Spinal cord (tissue), 10 donors: ENCODE results near the gene NPAS2. TPM values are rescaled to one million over a fixed set of nuclear protein-coding genes. Genes with fewer than 3 reads are reported as not detected.

Experiments used
- DNase-seq, 6 donors: peaks; one replicate each; pipeline versions ENCODE4 v3.0.0 to v3.0.0-alpha.2; 2013 to 2015; ENCODE audit warnings: low spot score in 6 of 6, low read depth in 4 of 6
- H3K27ac ChIP-seq: one replicate; pipeline ENCODE4 v1.5.1; 2013; ENCODE audit warnings: low read depth, low read length, control low read depth
- H3K27me3 ChIP-seq: one replicate; pipeline ENCODE4 v1.6.1; 2013; ENCODE audit warnings: low read length; ENCODE audit not compliant: control insufficient read depth, insufficient read depth
- H3K36me3 ChIP-seq: one replicate; pipeline ENCODE4 v1.6.1; 2013; ENCODE audit warnings: low read length; ENCODE audit not compliant: control insufficient read depth, insufficient read depth
- H3K4me1 ChIP-seq: one replicate; pipeline ENCODE4 v1.6.1; 2013; ENCODE audit warnings: low read length; ENCODE audit not compliant: control insufficient read depth, insufficient read depth
- H3K4me3 ChIP-seq: one replicate; pipeline ENCODE4 v1.5.1; 2013; ENCODE audit warnings: low read depth, low read length, control low read depth
- H3K9me3 ChIP-seq: one replicate; pipeline ENCODE4 v1.6.1; 2013; ENCODE audit warnings: low read length; ENCODE audit not compliant: control insufficient read depth, insufficient read depth
- WGBS: methylation state at CpG from one replicate; pipeline ENCODE4 v1.1.5; 2013; ENCODE audit warnings: missing lambda C conversion rate; ENCODE audit not compliant: insufficient coverage; 5-methylcytosine and 5-hydroxymethylcytosine counted together
- polyA plus RNA-seq, 2 donors: library from polyadenylated mRNA; unstranded; fragments of 120-200 nt; gene quantifications; one replicate each; pipeline ENCODE4 v1.2.1, GENCODE V29; 2013; ENCODE audit not compliant: insufficient read length in 2 of 2
- total RNA-seq, 2 donors: library from RNA; depleted of rRNA in 1 of 2; stranded (reverse); fragments of 120-200 nt in 1 of 2; fragments of >200 nt in 1 of 2; gene quantifications; one replicate each; pipeline versions ENCODE4 v1.2.3 to v1.2.4, GENCODE V29; 2013 to 2014
- donor health status: healthy.

The NPAS2 gene
- total and polyA plus RNA-seq, 4 donors = 6.4 to 24.6 (median 14.6) TPM

- Histone ChIP-seq H3K27ac (no peak overlapping the region), H3K36me3 (peaks cover 38% of the 10 kb centered on the region), H3K9me3 (no peaks in the 10 kb centered on the region), H3K27me3 (no peaks in the 10 kb centered on the region), H3K4me1 (no peaks in the 10 kb centered on the region), H3K4me3 (no peak overlapping the region)
- DNase-seq = no peak
- WGBS = 91% methylated on average over 10 of the region's 11 CpGs
Observed at GRCh38 chr2:100986157-100986556, 166.2 kb downstream of the NPAS2 start.

GRCh38 chr2:100987536-100987935 lies 167.6 kb downstream of the NPAS2 start:
- H3K9me3 ChIP-seq = no peaks in the 10 kb centered on the region
- H3K4me3 ChIP-seq = no peak overlapping the region
- DNase-seq = no peak
- no peaks in the 10 kb centered on the region for H3K27me3 ChIP-seq
- H3K27ac ChIP-seq = no peak overlapping the region
- H3K36me3 ChIP-seq = peaks cover 37% of the 10 kb centered on the region
- H3K4me1 ChIP-seq = no peaks in the 10 kb centered on the region
- 94% methylated on average over 3 of the region's 3 CpGs for WGBS

GRCh38 chr2:100987974-100988373 lies 168.0 kb downstream of the NPAS2 start:
- no peak for DNase-seq
- H3K9me3 ChIP-seq = no peaks in the 10 kb centered on the region
- 89% methylated on average over 3 of the region's 4 CpGs for WGBS
- peaks cover 36% of the 10 kb centered on the region for H3K36me3 ChIP-seq
- H3K4me3 ChIP-seq = no peak overlapping the region
- no peaks in the 10 kb centered on the region for H3K27me3 ChIP-seq
- H3K4me1 ChIP-seq = no peaks in the 10 kb centered on the region
- no peak overlapping the region for H3K27ac ChIP-seq

- Histone ChIP-seq H3K9me3 (no peaks in the 10 kb centered on the region), H3K4me1 (no peaks in the 10 kb centered on the region), H3K27ac (no peak overlapping the region), H3K36me3 (peaks cover 36% of the 10 kb centered on the region), H3K4me3 (no peak overlapping the region), H3K27me3 (no peaks in the 10 kb centered on the region)
- WGBS = 89% methylated on average over 3 of the region's 8 CpGs
- no peak for DNase-seq
Observed at GRCh38 chr2:100988630-100989417, 168.9 kb downstream of the NPAS2 start.

- no peak overlapping the region for H3K27ac ChIP-seq
- WGBS = 83% methylated on average over 3 of the region's 3 CpGs
- no peak for DNase-seq
Observed at GRCh38 chr2:100989666-100990065, 169.7 kb downstream of the NPAS2 start.

DNA sequence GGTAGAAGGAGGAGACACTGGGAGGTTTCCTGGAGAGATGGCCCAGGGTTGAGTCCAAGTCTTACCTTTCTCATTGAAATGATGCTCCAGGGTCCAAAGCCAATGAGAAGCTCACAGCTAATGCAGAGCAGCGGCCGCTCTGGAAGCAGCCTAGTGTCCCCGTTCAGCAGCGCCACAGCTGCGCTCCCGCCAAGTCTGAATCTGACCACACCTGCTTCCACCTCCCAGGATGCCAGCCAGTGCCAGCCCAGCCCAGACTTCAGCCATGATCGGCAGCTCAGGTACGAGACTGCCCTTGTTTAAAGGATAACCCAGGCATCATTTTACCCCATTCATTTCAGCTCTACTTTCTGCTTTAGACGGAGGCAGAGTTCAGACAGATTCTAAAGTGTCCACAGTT lies 170.2 kb downstream of the NPAS2 start:
- Histone ChIP-seq H3K27me3 (no peaks in the 10 kb centered on the region), H3K27ac (no peak overlapping the region), H3K4me3 (no peak overlapping the region), H3K4me1 (no peaks in the 10 kb centered on the region), H3K36me3 (peaks cover 49% of the 10 kb centered on the region), H3K9me3 (no peaks in the 10 kb centered on the region)
- 90% methylated on average over 8 of the region's 9 CpGs for WGBS
- DNase-seq = no peak

More at GRCh38 chr2:100989666-100990065, 169.7 kb downstream of the NPAS2 start:
- Histone ChIP-seq H3K4me3 (no peak overlapping the region), H3K36me3 (peaks cover 44% of the 10 kb centered on the region), H3K4me1 (no peaks in the 10 kb centered on the region), H3K9me3 (no peaks in the 10 kb centered on the region), H3K27me3 (no peaks in the 10 kb centered on the region)

DNA sequence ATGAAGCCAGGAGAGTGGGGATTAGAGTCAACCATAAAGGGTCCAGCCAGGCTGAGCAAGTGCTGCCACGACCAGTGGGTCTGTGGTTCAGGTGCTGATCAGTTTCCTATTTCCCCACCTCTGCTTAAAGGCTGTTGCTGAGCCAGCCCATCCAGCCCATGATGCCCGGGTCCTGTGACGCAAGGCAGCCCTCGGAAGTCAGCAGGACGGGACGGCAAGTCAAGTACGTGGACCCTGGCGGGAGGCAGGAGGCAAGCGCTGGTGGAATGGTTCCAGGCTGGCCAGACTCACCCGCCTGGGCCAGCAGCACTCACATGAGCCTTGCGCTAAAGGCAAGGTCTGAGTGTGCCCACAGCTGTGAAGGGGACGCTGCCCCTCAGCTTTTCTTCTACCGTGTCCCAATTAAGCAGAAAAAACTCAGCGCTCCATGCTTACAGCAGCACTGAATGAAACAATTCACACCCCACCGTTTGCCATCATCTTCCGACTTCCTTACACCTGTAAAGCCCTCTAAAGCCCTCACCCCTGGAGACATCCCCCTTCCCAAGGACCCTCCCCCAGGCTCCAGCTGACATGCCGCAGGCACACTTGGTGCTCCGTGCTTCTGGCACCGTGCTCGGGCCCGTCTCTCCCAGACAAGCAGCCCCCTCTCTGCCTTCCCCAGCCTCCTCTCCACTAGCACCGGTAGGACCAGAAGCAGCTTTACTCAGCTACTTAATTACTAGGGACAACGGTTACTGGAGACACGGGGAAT lies 170.9 kb downstream of the NPAS2 start:
- 68% methylated on average over 23 of the region's 24 CpGs for WGBS
- no peaks in the 10 kb centered on the region for H3K27me3 ChIP-seq
- peaks cover 55% of the 10 kb centered on the region for H3K36me3 ChIP-seq
- no peaks in the 10 kb centered on the region for H3K4me1 ChIP-seq
- H3K9me3 ChIP-seq = no peaks in the 10 kb centered on the region
- no peak overlapping the region for H3K27ac ChIP-seq
- DNase-seq = no peak
- H3K4me3 ChIP-seq = no peak overlapping the region

GRCh38 chr2:100991404-100991773 lies 171.4 kb downstream of the NPAS2 start:
- H3K4me3 ChIP-seq = no peak overlapping the region

DNA sequence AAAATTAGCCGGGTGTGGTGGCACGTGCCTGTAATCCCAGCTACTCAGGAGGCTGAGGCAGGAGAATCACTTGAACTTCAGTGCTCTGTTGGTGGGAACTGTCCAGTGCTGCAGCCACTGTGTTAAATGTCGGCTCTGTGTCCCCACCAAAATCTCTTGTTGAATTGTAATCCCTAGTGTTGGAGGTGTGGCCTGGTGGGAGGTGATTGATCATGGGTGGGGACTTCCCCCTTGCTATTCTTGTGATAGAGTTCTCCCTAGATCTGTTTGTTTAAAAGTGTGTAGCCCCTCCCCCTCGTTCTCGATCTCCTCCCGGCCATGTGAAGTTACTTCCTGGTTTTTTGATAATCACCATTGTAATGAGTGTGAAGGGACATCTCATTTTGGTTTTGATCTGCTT lies 172.3 kb downstream of the NPAS2 start:
- WGBS = 94% methylated on average over 5 of the region's 6 CpGs
- no peaks in the 10 kb centered on the region for H3K27me3 ChIP-seq
- no peak overlapping the region for H3K27ac ChIP-seq
- H3K36me3 ChIP-seq = peaks cover 55% of the 10 kb centered on the region
- H3K4me3 ChIP-seq = no peak overlapping the region
- H3K4me1 ChIP-seq = no peaks in the 10 kb centered on the region
- no peak for DNase-seq
- H3K9me3 ChIP-seq = no peaks in the 10 kb centered on the region

More at GRCh38 chr2:100991404-100991773, 171.4 kb downstream of the NPAS2 start:
- no peak for DNase-seq
- H3K27ac ChIP-seq = no peak overlapping the region
- no peaks in the 10 kb centered on the region for H3K27me3 ChIP-seq
- H3K4me1 ChIP-seq = no peaks in the 10 kb centered on the region
- H3K9me3 ChIP-seq = no peaks in the 10 kb centered on the region
- H3K36me3 ChIP-seq = peaks cover 55% of the 10 kb centered on the region
- 85% methylated on average over 4 of the region's 5 CpGs for WGBS

DNA sequence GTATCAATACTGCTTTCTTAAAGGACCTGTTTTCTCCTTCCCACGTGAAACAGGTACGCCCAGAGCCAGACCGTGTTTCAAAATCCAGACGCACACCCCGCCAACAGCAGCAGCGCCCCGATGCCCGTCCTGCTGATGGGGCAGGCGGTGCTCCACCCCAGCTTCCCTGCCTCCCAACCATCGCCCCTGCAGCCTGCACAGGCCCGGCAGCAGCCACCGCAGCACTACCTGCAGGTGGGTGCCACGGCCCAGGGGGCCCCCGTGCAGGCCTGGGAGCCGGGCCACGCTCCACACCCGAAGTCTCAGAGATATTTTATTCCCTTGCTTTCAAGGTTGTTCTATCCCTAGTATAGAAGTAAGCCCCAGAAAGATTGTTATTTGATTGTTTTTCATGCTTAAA lies 173.4 kb downstream of the NPAS2 start:
- no peak overlapping the region for H3K4me3 ChIP-seq
- H3K36me3 ChIP-seq = peaks cover 51% of the 10 kb centered on the region
- DNase-seq = no peak
- H3K27ac ChIP-seq = no peak overlapping the region
- WGBS = over 99% methylated on average over 12 of the region's 17 CpGs
- no peaks in the 10 kb centered on the region for H3K27me3 ChIP-seq
- no peaks in the 10 kb centered on the region for H3K9me3 ChIP-seq
- H3K4me1 ChIP-seq = no peaks in the 10 kb centered on the region
